Kidney epithelial cell (primary cell): ENCODE data around the gene RILPL2. TPM values are rescaled to one million over a fixed set of nuclear protein-coding genes. Genes with fewer than 3 reads are reported as not detected.

ENCODE experiments used
- DNase-seq: peaks from one replicate; pipeline ENCODE4 v3.0.0-alpha.2; 2010; ENCODE audit warnings: low read depth
- H3K27me3 ChIP-seq: 2 replicates; pipeline ENCODE4 v1.6.0; 2011; ENCODE audit warnings: low read length; ENCODE audit not compliant: control insufficient read depth, insufficient read depth
- H3K36me3 ChIP-seq: 2 replicates; pipeline ENCODE4 v1.5.1; 2011; ENCODE audit warnings: low read length; ENCODE audit not compliant: control insufficient read depth, insufficient read depth
- H3K4me3 ChIP-seq: 2 replicates; pipeline ENCODE4 v1.5.1; 2011; ENCODE audit warnings: low read depth, mild to moderate bottlenecking, control low read depth, low read length
- total RNA-seq: library from RNA; depleted of rRNA; stranded (reverse); fragments of >200 nt; gene quantifications from 2 replicates; pipeline ENCODE4 v1.2.3, GENCODE V29; 2015
- TF ChIP-seq, protein P1 (sequence below): IDR thresholded peaks from 2 replicates; pipeline ENCODE4 v1.5.1; 2011; ENCODE audit warnings: mild to moderate bottlenecking, moderate library complexity, low read length, control low read depth, inconsistent platforms; ENCODE audit not compliant: insufficient read depth, poor library complexity, severe bottlenecking

Gene RILPL2
- total RNA-seq, 1 donor from 2014 or later, result 4.2 TPM

DNA sequence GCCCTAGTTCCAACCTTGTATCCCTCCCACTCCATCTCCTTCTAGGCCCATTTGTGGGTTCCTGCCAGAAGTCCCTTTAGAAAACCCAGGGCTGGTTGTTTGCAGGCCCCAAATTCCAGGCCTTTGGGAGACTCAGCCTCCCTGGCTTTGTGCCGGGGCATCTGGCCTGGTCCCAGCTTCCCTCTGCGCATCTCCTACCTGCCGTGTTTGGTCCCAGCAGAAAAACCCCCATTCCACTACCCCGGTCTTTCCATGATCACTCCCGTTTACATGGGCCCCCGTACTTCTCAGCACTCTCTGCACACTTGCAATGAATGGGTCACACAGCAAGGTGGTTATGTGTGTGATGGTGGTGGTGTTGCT is 37.2 kb downstream of the RILPL2 start:
- H3K36me3 ChIP-seq, result peaks cover 3% of the 10 kb centered on the region
- no peak for DNase-seq
- TF ChIP-seq, protein P1, sequence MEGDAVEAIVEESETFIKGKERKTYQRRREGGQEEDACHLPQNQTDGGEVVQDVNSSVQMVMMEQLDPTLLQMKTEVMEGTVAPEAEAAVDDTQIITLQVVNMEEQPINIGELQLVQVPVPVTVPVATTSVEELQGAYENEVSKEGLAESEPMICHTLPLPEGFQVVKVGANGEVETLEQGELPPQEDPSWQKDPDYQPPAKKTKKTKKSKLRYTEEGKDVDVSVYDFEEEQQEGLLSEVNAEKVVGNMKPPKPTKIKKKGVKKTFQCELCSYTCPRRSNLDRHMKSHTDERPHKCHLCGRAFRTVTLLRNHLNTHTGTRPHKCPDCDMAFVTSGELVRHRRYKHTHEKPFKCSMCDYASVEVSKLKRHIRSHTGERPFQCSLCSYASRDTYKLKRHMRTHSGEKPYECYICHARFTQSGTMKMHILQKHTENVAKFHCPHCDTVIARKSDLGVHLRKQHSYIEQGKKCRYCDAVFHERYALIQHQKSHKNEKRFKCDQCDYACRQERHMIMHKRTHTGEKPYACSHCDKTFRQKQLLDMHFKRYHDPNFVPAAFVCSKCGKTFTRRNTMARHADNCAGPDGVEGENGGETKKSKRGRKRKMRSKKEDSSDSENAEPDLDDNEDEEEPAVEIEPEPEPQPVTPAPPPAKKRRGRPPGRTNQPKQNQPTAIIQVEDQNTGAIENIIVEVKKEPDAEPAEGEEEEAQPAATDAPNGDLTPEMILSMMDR, result no peak
- H3K4me3 ChIP-seq, result no peak overlapping the region
- H3K27me3 ChIP-seq, result no peaks in the 10 kb centered on the region

DNA sequence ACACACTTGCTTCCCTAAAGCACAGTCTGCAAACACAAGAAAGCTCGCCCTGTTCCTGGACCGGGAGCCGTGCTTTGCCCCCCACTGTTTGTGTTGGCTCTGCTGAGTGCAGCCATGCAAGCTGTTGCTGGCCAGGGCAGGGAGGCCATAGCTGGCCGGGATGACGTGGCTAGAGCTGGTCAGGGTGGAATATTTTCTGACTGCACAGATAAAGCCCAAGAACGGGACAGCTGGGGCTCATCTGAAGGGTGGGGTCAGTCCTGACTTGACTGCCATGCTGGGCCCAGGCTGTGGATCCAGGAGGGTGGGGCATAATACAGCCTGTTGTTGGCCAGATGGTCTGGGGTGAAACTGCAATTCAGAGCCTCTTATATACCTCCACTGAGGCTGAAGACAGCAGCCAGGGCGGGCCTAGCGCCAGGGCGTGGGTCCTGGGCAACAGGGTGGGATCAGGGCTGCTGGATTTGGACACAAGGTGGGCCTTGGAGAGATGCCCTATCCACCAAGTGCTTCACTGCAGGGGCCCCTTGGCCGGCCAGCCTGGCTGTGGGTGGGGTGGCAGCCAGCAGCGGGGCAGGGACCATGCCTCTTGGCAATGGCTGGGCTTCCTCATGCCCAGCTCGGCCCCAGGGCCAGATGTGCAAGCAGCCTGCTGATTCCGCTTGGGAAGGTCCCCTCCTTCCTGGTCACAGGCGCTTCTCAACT is 37.8 kb downstream of the RILPL2 start:
- TF ChIP-seq, protein P1, result no peak
- Histone ChIP-seq H3K4me3 (no peak overlapping the region), H3K27me3 (no peaks in the 10 kb centered on the region), H3K36me3 (peaks cover 2% of the 10 kb centered on the region)
- no peak for DNase-seq

DNA sequence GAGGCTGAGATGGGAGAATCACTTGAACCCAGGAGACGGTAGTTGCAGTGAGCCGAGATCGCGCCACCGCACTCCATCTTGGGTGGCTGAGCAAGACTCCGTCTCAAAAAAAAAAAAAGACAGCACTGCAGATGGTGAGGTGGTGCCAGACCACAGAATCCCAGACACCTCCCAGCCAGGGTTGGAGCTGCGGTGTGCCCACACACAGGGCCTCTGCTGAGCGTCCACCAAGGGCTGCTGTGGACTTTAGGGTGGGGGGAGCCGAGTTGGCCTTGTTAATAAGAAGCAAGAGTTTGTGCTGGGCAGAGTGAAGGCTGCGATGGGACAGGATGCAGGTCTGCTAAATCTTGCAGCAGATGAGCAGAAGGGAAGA is 38.3 kb downstream of the RILPL2 start:
- no peak for DNase-seq
- H3K27me3 ChIP-seq, result no peaks in the 10 kb centered on the region
- H3K36me3 ChIP-seq, result peaks cover 2% of the 10 kb centered on the region
- H3K4me3 ChIP-seq, result no peak overlapping the region
- TF ChIP-seq, protein P1, result no peak

DNA sequence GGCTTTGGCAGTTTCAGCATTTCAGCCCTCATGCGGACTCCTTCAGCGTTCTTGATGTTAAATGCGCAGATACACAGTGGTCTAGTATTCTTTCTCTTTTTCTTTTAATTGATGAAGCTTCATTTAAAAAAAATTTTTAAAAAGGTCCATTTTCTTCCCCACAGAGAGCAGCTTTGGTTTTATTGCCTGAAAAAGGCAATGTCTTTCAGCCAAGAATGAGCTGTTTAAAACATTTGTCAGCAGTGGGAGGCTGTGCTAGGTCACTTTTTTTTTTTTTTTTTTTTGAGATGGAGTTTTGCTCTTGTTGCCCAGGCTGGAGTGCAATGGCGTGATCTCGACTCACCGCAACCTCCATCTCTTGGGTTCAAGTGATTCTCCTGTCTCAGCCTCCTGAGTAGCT is 39.1 kb downstream of the RILPL2 start:
- H3K27me3 ChIP-seq, result no peaks in the 10 kb centered on the region
- H3K36me3 ChIP-seq, result peaks cover 2% of the 10 kb centered on the region
- DNase-seq, result no peak
- TF ChIP-seq, protein P1, result no peak
- H3K4me3 ChIP-seq, result no peak overlapping the region

DNA sequence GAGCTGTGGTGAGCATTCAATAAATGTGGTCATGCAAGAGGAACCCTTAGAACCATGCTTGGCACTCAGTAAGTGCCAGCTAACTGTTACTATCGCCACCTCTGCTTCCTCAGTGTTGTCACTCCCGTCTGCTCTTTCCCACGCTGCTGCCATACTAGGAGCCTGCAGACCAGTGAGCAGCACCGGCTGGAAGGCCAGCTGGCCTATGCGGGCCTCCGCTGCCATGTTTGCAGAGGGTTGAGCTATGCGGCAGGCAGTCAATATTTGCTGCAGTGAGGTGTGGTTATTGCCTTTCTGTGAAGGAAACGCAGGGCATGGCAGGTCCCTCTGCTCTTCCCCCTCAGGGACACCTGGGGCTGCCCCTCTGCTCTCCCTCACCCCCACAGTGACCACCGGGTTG is 39.5 kb downstream of the RILPL2 start:
- TF ChIP-seq, protein P1, result no peak
- no peak for DNase-seq
- peaks cover 2% of the 10 kb centered on the region for H3K36me3 ChIP-seq

DNA sequence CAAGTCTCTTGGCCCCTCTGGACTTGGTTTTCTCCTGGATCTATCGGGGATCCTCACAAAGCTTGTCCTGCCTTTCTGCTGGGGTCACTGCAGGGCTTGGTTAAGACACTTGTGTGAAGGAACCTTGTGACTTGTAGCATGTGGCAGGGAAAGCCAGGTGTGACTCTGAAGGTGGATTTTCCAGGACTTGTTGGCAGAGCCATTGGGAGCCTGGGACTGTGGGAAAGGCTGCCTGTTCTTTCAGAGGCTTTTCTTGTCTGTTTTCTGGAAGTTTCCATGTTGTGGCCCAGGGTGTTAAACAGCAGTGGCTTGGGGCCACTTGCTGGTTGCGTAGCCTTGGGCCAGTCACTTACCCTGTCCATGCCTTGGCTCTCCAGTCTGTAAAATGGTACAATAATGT is 39.9 kb downstream of the RILPL2 start:
- TF ChIP-seq, protein P1, result no peak
- H3K27me3 ChIP-seq, result no peaks in the 10 kb centered on the region
- no peak for DNase-seq
- peaks cover 2% of the 10 kb centered on the region for H3K36me3 ChIP-seq
- no peak overlapping the region for H3K4me3 ChIP-seq

More for the DNA sequence above, 39.5 kb downstream of the RILPL2 start:
- H3K4me3 ChIP-seq, result no peak overlapping the region
- H3K27me3 ChIP-seq, result no peaks in the 10 kb centered on the region
